Measurements from ENCODE around the gene SERPINH1. TPM values are rescaled to one million over a fixed set of nuclear protein-coding genes. Genes with fewer than 3 reads are reported as not detected.

The SERPINH1 gene
- total and polyA plus RNA-seq, 4 donors: 112 to 585 (median 287) TPM

GRCh38 chr11:75532200-75533048, 29.6 kb upstream of the SERPINH1 start:
- Histone ChIP-seq H3K4me3 (no peak overlapping the region), H3K36me3 (ENCODE audit: control insufficient read depth in 4 of 4, insufficient read depth in 4 of 4, low read length in 4 of 4) (no peaks in the 10 kb centered on the region), H3K27me3 (ENCODE audit: control insufficient read depth in 3 of 3, insufficient read depth in 3 of 3, low read length in 2 of 3) (no peaks in the 10 kb centered on the region), H3K4me1 (ENCODE audit: control insufficient read depth in 5 of 5, insufficient read depth in 5 of 5, low read length in 5 of 5) (peaks cover 0 to 11% (median 3%) of the 10 kb centered on the region in 5 donors), H3K9ac (ENCODE audit: insufficient read depth in 1 of 2, low read length in 2 of 2) (no peak overlapping the region), H3K9me3 (ENCODE audit: control insufficient read depth in 4 of 4, insufficient read depth in 3 of 4, low read length in 3 of 4) (no peaks in the 10 kb centered on the region), H3K27ac (ENCODE audit: low read depth in 1 of 2, low read length in 1 of 2) (no peak overlapping the region)
- TF ChIP-seq CTCF (IDR thresholded peaks at IDR 0.05; ENCODE audit: control extremely low read depth, extremely low read depth): peak; percentile 94
- 44 to 48% methylated on average over 7 of the region's 7 CpGs for WGBS, 2 donors
- ATAC-seq (ENCODE audit: insufficient read depth, low FRiP score): peak; percentile 89
- peak; percentile 65 to 80 (median 74) for DNase-seq

GRCh38 chr11:75533896-75534258, 28.2 kb upstream of the SERPINH1 start:
- TF ChIP-seq CTCF (IDR thresholded peaks at IDR 0.05; ENCODE audit: control extremely low read depth, extremely low read depth): no peak

DNA sequence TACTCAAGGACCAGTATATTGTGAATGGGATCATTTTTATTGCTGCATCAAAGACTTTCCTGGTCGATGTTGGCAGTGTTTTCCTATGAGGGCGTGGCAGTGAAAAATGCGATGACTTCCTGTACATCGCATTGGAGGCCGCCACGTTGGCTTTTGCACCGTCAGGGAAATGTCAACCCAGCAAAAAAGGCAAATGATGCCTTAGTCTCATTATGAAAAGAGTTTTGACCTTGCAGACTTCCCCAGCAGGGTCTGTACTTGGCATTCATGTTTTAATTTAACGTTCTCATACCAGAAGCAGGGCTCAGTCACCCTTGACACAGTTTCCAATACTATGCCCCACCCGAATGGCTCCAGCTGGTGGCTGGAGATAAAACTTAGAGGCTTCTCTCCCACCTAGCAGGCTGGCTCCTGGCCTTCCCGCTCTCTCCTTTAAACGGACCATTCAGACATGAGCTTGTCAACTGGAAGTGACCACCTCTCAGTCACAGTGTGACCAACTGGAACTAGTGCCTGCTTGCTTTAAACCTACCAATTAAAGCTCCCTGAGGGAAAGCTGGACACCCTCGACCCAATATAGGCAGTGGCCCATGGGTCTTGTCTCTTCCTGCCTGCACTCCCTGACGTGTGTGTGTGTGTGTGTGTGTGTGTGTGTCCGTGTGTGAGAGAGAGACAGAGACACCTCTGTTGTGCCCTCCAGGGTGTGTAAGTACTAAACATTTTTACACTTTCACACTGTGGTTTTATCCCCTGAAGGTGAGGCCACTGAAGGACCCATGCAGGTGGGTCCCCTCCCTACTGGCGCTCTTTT, 27.6 kb upstream of the SERPINH1 start:
- DNase-seq (peak in 1 of 3 donors; percentile 20), ATAC-seq (ENCODE audit: insufficient read depth, low FRiP score) (no peak)
- Histone ChIP-seq H3K36me3 (ENCODE audit: control insufficient read depth in 4 of 4, insufficient read depth in 4 of 4, low read length in 4 of 4) (no peaks in the 10 kb centered on the region), H3K4me1 (ENCODE audit: control insufficient read depth in 5 of 5, insufficient read depth in 5 of 5, low read length in 5 of 5) (peaks cover 0 to 11% (median 3%) of the 10 kb centered on the region in 5 donors), H3K27ac (ENCODE audit: low read depth in 1 of 2, low read length in 1 of 2) (no peak overlapping the region), H3K9ac (ENCODE audit: insufficient read depth in 1 of 2, low read length in 2 of 2) (no peak overlapping the region), H3K9me3 (ENCODE audit: control insufficient read depth in 4 of 4, insufficient read depth in 3 of 4, low read length in 3 of 4) (no peaks in the 10 kb centered on the region), H3K4me3 (no peak overlapping the region), H3K27me3 (ENCODE audit: control insufficient read depth in 3 of 3, insufficient read depth in 3 of 3, low read length in 2 of 3) (no peaks in the 10 kb centered on the region)
- WGBS, 2 donors: 42 to 48% methylated on average over 15 of the region's 15 CpGs
- TF ChIP-seq CTCF (IDR thresholded peaks at IDR 0.05; ENCODE audit: control extremely low read depth, extremely low read depth): no peak

More at GRCh38 chr11:75533896-75534258, 28.2 kb upstream of the SERPINH1 start:
- DNase-seq (no peak), ATAC-seq (ENCODE audit: insufficient read depth, low FRiP score) (no peak)
- H3K4me1 ChIP-seq (ENCODE audit: control insufficient read depth in 5 of 5, insufficient read depth in 5 of 5, low read length in 5 of 5): peaks cover 0 to 11% (median 3%) of the 10 kb centered on the region in 5 donors
- no peak overlapping the region for H3K4me3 ChIP-seq
- whole genome bisulfite sequencing, 2 donors: 60 to 71% methylated on average over 1 of the region's 1 CpG
- no peaks in the 10 kb centered on the region for H3K27me3 ChIP-seq (ENCODE audit: control insufficient read depth in 3 of 3, insufficient read depth in 3 of 3, low read length in 2 of 3)
- no peaks in the 10 kb centered on the region for H3K9me3 ChIP-seq (ENCODE audit: control insufficient read depth in 4 of 4, insufficient read depth in 3 of 4, low read length in 3 of 4)
- no peak overlapping the region for H3K27ac ChIP-seq (ENCODE audit: low read depth in 1 of 2, low read length in 1 of 2)
- H3K36me3 ChIP-seq (ENCODE audit: control insufficient read depth in 4 of 4, insufficient read depth in 4 of 4, low read length in 4 of 4): no peaks in the 10 kb centered on the region
- no peak overlapping the region for H3K9ac ChIP-seq (ENCODE audit: insufficient read depth in 1 of 2, low read length in 2 of 2)

Data from lung (tissue), 12 donors.